Measurements from ENCODE around the gene SNAPIN.

- TF ChIP-seq POLR2A (IDR thresholded peaks at IDR 0.05), result no peak
- TF ChIP-seq, protein P1, sequence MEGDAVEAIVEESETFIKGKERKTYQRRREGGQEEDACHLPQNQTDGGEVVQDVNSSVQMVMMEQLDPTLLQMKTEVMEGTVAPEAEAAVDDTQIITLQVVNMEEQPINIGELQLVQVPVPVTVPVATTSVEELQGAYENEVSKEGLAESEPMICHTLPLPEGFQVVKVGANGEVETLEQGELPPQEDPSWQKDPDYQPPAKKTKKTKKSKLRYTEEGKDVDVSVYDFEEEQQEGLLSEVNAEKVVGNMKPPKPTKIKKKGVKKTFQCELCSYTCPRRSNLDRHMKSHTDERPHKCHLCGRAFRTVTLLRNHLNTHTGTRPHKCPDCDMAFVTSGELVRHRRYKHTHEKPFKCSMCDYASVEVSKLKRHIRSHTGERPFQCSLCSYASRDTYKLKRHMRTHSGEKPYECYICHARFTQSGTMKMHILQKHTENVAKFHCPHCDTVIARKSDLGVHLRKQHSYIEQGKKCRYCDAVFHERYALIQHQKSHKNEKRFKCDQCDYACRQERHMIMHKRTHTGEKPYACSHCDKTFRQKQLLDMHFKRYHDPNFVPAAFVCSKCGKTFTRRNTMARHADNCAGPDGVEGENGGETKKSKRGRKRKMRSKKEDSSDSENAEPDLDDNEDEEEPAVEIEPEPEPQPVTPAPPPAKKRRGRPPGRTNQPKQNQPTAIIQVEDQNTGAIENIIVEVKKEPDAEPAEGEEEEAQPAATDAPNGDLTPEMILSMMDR (IDR thresholded peaks at IDR 0.05), result no peak
Observed at GRCh38 chr1:153649863-153650235, 8.7 kb upstream of the SNAPIN start.

Data from right lobe of liver (tissue), 4 donors.